NCI-H510A treated with DMSO at 0.1 percent for 48 hours (cell line): ENCODE measurements around the gene REPIN1.

Experiments used
- DNase-seq: peaks from one replicate; lab custom pipeline; 2025; lab: John Stamatoyannopoulos, UW

Gene REPIN1

DNA sequence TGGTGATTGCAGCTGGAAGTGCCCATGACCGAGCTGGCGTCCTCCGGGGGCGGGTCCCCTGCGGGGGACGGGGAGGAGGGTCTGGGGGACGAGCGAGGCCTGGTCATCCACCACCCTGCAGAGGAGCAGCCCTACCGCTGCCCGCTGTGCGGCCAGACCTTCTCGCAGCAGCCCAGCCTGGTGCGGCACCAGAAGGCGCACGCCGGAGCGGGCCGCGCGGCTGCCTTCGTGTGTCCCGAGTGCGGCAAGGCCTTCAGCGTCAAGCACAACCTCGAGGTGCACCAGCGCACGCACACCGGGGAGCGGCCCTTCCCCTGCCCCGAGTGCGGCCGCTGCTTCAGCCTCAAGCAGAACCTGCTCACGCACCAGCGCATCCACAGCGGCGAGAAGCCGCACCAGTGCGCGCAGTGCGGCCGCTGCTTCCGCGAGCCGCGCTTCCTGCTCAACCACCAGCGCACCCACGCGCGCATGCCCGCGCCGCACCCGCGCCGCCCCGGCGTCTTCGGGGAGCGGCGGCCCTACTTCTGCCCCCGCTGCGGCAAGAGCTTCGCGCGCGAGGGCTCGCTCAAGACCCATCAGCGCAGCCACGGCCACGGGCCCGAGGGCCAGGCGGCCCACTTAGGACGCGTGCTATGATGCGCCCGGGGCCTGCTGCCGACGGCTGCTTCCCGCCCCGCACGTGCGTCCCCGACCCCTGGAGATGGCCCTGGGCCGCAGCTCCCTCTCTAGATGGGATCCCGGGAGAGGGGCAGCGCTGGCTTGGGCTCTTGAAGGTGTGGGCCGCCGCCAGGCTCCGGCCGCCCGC, 39.2 kb downstream of the REPIN1 start:
- DNase-seq = no peak

DNA sequence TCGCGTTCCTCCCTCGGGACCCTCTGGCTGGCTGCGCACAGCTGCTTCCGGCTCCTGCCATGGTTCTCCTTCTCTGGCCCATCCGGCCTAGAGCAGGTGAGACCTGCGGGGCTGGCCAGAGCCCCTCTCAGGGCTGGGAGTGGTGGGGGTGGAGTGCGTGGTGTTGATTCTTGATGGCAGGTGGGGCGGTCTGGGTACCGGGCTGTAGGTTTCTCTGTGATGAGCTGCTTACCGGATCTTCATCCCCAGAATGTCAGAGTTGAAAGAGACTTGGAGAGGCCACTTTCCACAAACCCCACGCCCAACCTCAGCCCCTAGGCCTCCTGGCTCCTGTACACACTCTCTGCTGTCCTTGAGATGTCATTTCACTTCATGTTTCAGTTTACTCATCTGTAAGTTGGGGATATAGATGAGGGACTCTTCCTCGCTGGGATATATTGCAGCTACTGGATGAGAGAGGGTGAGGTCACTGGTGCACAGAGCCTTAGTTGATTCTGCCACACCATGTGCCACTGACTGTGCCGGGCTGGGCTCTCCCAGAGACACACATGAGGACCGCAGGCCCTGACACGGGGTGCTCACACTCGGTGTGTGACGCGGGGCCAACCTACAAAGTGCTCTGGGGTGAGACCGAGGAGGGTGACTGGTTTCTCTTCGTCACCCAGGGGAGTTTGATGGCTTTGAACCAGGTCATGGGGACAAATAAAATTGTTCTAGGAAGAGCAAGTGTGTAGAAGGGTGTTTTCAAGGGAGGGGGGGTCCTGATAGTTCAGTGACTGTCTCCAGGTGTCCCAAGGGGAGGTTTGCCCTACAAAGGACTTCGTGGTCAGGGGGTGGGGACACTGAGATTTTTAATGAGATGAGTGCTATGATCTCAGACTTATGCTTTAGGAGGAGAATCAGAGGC, 40.0 kb downstream of the REPIN1 start:
- no peak for DNase-seq

DNA sequence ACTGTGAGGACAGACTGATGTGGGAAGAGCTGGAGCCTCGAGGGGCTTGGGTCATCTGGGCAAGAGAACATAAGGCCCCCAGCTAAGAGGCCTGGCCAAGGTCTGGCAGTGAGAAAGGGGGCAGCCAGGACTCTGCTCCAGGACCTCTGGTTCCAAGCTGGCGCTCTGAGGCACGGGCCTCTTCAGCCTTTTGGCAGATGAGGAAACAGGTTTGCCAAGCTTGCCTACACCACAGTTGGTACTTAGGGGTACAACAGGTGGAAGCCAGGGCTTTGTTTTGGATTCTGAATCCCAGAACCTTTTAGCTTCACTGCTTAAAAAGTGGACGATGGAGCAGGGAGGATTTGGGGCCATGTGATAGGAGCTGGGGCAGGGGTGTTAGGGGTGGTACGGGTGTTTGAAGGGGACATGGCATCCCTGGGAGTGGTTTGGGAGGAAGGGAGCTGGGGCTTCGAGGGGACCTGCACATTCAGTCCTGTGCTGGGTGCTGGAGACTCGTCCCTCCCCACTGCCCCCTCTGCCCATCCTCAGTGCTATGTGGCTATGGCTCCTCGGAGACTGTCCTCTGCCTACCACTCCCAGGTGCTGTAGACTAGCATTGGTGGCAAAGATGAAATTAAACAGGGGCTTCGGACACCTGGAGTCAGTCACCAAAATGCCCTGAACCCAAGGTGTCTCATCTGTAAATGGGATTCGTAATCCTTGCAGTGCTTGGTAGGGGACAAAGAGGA, 40.8 kb downstream of the REPIN1 start:
- DNase-seq = no peak

DNA sequence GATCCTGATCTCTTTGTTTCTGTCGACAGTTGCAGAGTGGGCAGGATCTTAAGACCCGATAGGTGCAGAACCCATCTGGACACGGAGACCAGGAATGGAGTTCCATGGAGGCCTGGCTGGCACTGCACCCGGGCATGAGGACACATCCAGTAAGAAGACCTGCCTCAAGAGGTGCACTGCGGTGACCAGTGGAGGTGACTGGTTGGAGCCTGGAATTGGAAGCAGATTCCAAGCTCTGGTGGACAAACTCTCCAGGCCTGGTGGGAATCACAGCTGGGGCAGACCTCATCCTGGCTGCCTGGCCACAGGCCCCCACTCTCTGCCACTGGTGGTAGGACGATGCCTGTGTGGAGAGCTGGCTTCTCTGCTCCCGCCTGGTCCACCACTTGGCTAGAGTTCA, 41.5 kb downstream of the REPIN1 start:
- DNase-seq = no peak

DNA sequence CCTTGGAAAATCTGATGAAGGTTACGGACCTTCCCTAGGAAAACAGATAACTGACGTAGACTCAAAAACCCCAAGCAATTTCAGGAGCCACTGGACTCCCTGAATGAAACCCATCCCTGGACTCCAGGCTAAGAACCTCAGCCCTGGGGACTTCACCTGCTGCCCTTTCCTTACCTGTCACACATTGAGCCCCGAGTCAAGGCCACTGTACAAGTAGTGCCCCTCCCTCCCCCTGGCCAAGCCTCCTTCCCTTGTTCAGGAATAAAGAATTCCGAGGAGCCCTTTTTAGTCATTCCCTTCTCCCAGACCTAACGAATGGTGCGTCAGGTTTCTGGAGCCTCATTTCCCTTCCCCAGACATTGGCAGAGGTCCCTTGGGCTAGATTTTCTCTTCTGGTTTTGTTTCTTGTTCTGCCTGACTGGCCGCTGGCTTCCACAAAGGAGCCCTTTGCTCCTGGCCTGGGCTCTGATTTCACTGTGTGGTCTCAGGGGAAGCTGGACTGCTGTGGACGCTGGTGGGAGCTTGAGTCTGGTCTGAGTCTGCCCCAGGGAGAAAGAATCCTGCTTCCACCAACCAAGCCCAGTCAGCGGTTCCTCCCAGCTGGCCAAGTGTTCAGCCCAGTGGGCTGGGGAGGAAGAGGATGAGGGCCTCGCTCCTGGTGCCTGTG, 42.2 kb downstream of the REPIN1 start:
- DNase-seq = no peak

DNA sequence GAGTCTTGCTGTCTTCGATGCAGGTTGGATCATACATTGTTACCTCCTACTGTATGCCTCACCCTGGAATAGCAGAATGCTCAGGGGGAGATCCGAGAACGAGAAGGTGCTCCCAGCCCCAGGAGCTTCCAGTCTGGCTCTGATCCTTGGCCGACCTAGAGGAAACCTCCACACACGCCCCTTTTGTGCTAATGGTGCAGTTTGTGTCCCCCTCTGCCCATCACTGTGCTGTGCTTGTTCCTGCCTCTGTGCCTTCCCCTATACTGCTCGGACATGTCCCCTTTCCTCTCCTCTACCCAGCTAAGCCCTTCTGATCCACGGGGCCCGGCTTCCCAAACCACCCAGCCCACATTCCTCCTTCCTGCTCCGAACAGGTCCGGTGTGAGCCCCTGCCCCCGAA, 43.0 kb downstream of the REPIN1 start:
- no peak for DNase-seq

DNA sequence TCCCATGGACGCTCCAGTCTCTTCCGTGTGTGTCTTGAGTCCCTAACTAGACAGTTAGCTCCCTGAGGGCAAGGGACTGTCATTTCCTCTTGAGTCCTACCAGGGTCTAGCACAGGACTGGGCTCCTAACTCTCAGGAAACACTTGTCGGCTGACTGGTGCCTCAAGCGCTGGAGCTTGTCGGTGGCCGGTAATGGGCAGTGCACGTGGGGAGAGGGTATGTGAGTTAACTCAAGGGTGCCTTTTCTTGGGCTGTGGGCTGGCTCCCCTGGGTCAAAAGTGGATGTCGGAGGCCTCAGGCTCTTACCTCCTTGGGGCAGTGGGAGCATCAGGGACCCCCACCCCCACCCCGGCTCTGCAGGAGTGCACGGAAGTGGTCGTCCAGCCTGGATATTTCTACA, 43.4 kb downstream of the REPIN1 start:
- DNase-seq = no peak

DNA sequence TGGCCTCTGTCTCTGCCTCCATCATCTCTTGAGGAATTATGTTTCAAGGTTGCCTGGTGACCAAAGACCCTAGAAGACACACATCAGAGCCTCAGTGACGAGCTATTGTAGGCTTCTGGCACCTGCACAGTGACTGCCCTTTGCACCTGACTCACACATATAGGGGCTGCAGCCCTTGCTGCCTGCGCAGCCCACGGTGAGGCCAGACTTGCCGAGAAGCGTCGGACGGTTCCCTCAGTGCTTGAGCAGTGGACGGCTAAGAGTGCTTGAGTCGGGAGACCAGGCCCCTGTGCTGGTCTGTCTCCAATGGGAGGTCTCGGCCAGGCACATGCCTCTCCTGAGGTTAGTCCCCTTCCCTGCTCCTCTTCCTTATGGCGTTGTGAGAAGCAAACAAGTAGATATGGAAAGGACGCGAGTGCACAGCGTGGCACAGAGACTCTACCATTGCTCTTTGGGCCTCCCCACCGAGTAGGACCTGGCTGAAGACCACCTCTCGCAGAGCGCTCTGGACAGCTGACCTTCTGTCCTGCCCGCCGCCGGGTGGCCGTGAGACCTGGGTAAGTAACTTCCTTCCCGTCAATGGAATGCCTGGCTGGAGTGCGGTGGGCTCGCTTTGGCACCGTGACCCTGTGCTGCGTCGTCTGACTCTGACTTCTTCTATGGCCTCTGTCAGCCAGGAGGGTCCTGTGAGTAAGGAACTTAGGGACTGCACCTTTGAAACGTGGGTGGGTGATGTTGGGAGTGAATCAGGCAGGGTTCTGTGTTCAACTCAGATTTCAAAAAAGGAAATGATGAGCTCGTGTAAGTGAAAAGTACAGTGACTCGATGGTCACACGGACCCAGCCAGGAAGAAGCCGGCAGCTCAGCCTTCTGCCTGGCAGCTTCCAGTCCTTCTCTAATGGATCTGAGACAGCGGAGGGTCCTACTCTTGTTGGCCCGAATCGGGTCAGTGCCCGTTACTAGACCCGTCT, 44.2 kb downstream of the REPIN1 start:
- DNase-seq = no peak

DNA sequence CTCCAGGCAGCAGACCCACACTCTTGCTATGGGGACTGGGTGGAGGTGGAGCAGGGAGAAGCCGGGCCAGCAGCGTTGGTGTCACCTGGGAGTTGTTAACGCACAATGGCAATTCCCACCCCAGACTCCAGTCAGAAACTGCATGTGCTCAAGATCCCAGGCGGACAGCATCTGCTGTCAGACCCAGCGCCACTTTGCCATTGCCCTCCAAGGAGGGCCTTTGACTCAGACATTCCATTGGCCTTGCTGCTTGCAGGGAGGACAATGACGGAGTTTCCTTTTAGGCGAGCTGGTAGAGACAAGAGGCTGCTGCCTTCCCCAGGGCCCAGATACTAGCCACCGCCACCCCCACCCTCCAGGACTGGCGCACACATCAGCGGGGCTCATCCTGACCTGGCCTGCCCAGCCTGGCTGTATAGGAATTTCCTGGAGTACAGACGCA, 45.0 kb downstream of the REPIN1 start:
- DNase-seq = no peak

DNA sequence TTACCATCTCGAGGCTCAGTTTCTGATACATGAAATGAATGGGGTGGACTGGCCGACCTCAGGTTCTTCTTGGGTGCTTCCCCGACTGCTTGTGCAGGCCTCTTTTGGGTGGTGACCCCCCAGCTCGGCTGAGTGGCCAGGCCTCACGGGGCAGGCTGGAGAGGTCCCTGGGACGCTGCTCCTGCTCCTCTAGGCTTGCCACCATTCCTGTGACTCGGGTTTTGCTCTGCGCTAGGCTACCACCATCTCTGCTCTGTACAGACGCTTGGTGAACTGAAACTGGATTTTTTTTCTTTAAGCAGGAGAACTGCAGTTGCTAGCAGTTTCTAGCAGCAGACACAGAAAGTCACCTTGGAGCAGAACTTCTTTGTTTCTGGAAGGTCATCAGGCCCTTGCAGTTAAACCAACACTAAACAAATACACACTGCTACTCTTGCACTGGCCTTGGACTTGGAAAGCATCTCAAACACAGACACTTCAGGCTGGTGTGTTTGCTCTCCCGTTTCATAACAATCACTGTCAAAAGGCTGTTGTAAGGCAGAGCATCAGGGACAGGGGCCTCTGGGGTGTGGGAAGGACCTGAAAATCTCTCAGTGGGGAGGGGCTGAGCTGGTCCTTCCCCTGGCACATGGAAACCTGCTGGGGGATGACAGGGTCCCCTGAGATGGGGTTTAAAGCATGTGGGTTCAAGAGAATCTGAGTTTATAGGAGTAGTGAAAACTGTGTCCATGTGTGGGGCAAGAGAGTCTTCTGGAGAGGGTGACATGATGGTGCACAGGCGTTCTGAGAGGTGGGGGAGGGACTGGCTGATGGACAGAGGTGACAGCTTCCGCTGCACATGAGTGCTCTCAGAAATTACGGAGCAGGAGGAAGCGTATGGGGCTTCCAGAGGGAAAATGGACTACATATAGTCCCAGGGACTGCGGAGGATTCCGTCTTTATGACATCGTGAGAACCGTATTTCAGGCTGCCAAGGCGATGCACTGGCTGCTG, 46.8 kb downstream of the REPIN1 start:
- DNase-seq = peak; percentile 50

DNA sequence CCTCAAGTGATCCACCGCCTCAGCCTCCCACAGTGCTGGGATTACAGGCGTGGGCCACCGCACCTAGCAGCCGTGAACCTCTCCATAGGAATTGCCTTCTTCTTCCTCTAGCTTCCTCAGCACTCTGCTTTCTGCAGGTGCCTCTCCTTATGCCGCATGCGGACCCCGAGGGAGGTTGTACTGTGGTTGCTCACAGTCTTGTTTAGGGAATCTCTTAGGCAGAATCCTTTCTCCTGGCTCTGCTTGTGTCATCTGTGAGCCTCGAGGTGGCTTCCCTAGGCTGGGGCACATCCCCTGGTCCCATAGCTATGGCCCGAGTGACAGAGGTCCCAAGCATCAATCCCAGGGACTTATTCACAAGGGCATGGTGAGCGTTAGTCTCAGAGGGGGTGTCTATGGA, 48.6 kb downstream of the REPIN1 start:
- DNase-seq = no peak

DNA sequence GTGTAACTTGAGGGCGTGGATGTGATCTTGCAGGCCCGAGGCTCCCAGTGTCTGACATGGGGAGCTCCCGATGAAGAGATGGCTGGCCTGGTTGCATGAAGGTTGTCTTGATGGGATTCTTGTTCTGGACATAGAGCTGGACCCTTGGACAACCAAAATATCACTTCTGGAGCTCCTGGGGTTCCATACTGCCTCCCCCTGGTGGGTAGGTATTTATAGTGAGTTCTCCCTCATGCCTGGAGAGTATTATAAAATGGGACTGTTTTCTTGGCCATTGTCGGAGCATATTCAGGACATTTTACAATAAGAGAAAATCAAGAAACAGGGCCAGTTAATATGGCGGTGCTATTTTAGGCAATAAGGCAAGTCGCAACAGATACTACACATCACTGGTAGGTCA, 49.2 kb downstream of the REPIN1 start:
- no peak for DNase-seq

DNA sequence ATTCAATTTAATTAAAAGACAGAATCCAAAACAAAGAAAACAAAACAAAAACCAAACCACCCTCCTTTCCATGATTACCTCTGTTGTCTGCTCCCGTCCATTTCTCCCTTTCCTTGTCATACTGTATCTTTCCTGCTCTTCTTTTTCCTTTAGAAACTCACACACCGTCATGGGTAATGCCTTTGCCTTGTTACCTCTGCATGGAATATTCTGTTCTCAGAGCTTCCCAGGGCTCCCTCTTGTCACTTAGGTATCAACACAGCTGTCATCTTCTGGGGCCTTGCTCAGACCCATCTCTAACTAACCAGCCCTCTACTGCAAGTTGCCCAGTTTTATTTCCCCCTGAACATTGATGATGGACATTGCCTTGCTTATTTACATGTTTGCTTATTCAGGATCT, 51.6 kb downstream of the REPIN1 start:
- DNase-seq = no peak

DNA sequence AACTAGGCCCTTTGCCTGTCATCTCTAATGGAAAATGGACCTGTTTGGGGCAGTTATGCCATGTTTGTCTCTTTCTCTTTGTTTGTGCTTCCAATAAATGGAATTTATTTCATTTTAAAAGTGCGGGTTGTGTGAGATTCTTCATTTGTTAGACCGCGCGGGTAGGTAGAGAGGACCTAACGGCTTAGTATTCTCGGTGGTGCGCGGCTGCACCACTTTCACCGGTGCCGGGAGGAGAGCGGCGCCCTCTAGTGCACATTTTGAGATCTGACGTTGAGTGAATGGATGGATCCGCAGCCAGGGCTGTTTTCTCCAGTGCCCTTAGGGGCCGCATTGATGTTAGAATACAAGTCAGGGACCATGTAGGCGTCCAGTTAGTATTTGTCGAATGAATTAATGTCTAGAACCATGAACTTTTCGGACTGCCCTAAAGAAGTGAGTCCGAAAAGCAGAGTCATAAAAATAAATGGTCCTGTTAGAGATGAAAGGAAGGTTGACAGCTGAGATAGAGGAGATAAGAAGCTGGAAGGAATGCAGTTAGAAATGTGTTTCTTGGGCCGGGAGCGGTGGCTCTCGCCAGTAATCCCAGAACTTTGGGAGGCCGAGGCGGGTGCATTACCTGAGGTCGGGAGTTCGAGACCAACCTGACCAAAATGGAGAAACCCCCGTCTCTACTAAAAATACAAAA, 52.5 kb downstream of the REPIN1 start:
- peak; percentile 79 for DNase-seq

DNA sequence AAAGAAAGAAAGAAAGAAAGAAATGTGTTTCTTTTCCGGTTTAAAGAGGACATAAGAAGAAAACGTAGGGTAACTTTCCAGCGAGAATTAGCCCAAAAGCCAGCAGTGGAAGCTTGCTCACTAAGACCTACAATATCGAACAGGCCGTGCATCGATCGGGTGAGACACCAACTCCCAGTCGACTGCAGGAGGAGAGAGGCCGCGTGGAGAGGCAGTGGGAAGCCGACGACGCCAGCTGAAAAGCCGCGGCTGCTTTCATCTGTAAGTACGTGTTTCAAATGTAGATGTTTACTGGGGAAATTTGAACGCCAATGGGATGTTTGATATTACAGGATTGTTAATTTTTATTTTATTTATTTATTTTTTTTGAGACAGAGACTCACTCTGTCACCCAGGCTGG, 53.2 kb downstream of the REPIN1 start:
- DNase-seq = no peak
